Kidney (tissue), 14 donors: ENCODE measurements around the gene SLC43A3. TPM values are rescaled to one million over a fixed set of nuclear protein-coding genes. Genes with fewer than 3 reads are reported as not detected.

Experiments used
- DNase-seq, 5 donors: peaks; one replicate each; pipeline ENCODE4 v3.0.0-alpha.2; 2013 to 2020
- FAIRE-seq: peaks from 2 replicates; lab custom pipeline; 2012; peaks lifted over from hg19 to GRCh38; lab: Jason Lieb, UNC
- H3K27ac ChIP-seq, 2 donors: one replicate each; pipeline ENCODE4 v1.7.0; 2013; ENCODE audit warnings: low read depth in 2 of 2, low read length in 2 of 2, inconsistent platforms in 1 of 2
- H3K27me3 ChIP-seq: one replicate; pipeline ENCODE4 v1.7.1; 2013; ENCODE audit warnings: low read length, inconsistent platforms; ENCODE audit not compliant: control insufficient read depth, insufficient read depth
- H3K36me3 ChIP-seq, 3 donors: one replicate each; pipeline versions ENCODE4 v1.7.0 to v1.7.1; 2013; ENCODE audit warnings: low read length in 3 of 3, control low read depth in 1 of 3, inconsistent platforms in 1 of 3; ENCODE audit not compliant: insufficient read depth in 3 of 3, control insufficient read depth in 2 of 3
- H3K4me1 ChIP-seq, 3 donors: one replicate each; pipeline versions ENCODE4 v1.7.0 to v1.7.1; 2013; ENCODE audit warnings: low read length in 3 of 3, inconsistent platforms in 1 of 3, low read depth in 1 of 3; ENCODE audit not compliant: control insufficient read depth in 2 of 3, insufficient read depth in 2 of 3
- H3K4me3 ChIP-seq, 3 donors: one replicate each; pipeline versions ENCODE4 v1.7.0 to v1.8.1; 2013; ENCODE audit warnings: low read length in 3 of 3, control low read depth in 1 of 3, inconsistent platforms in 1 of 3
- H3K9ac ChIP-seq, 3 donors: one replicate each; pipeline versions ENCODE4 v1.7.0 to v1.7.1; 2013; ENCODE audit warnings: low read length in 3 of 3, control low read depth in 1 of 3, inconsistent platforms in 1 of 3
- H3K9me3 ChIP-seq, 3 donors: one replicate each; pipeline versions ENCODE4 v1.7.0 to v1.7.1; 2013; ENCODE audit warnings: low read length in 3 of 3, control low read depth in 1 of 3, inconsistent platforms in 1 of 3; ENCODE audit not compliant: control insufficient read depth in 2 of 3, insufficient read depth in 1 of 3
- CTCF ChIP-seq: IDR thresholded peaks from 3 replicates; pipeline ENCODE4 v1.5.1; 2012; ENCODE audit warnings: mild to moderate bottlenecking, moderate library complexity, borderline replicate concordance; ENCODE audit not compliant: insufficient read depth; ENCODE audit errors: extremely low read depth
- intact Hi-C: fragments of 100-400 bp; cut with DNase I; formaldehyde crosslinking; loops from one replicate; pipeline ENCODE4 v1.11.1; 2022
- polyA plus RNA-seq: library from polyadenylated mRNA; stranded (reverse); fragments of 350-450 nt; fragmentation: Illumina TruSeq; extraction: RNeasy Lipid Tissue Mini Kit (QIAGEN cat#74804); gene quantifications from one replicate; pipeline ENCODE4 v1.2.3, GENCODE V29; 2014; ENCODE audit warnings: low read depth, low replicate concordance; ENCODE audit not compliant: insufficient read depth
- total RNA-seq: library from RNA; stranded (reverse); fragmentation: NEBNext Ultra II Directional; extraction: Animal tissue kit (Norgen Biotek cat#: 25700); gene quantifications from one replicate; pipeline ENCODE4 v1.2.1, GENCODE V29; 2021
- donor health status: control.
- donor health status: control.
- donor health status: control.
- donor health status: control.
- donor health status: control.
- donor health status: DM: yes; HTN: yes; CAD: no.
- donor health status: Normal renal cell carcinoma (clear cell type).

The SLC43A3 gene
- total and polyA plus RNA-seq, 2 donors from 2014 or later = 6.0 to 39.8 TPM

GRCh38 chr11:57407010-57407920 lies 19.7 kb downstream of the SLC43A3 start:
- H3K4me3 ChIP-seq = no peak overlapping the region
- no peaks in the 10 kb centered on the region for H3K36me3 ChIP-seq
- H3K9ac ChIP-seq = no peak overlapping the region
- FAIRE-seq (no peak), DNase-seq (no peak)
- no peak overlapping the region for H3K27ac ChIP-seq
- no peak for TF ChIP-seq CTCF
- no peaks in the 10 kb centered on the region for H3K27me3 ChIP-seq
- H3K9me3 ChIP-seq = no peaks in the 10 kb centered on the region
- H3K4me1 ChIP-seq = no peaks in the 10 kb centered on the region
- intact Hi-C loops = no loop called here

- no peak for FAIRE-seq
These were observed 20.5 kb downstream of the SLC43A3 start for GRCh38 chr11:57406337-57406904.

GRCh38 chr11:57405271-57405860 lies 21.6 kb downstream of the SLC43A3 start:
- no peaks in the 10 kb centered on the region for H3K36me3 ChIP-seq
- DNase-seq (no peak), FAIRE-seq (no peak)
- H3K4me1 ChIP-seq = no peaks in the 10 kb centered on the region
- no peaks in the 10 kb centered on the region for H3K27me3 ChIP-seq
- intact Hi-C loops = no loop called here
- no peak for TF ChIP-seq CTCF
- no peaks in the 10 kb centered on the region for H3K9me3 ChIP-seq
- H3K27ac ChIP-seq = no peak overlapping the region
- no peak overlapping the region for H3K4me3 ChIP-seq
- H3K9ac ChIP-seq = no peak overlapping the region

More at GRCh38 chr11:57406337-57406904, 20.5 kb downstream of the SLC43A3 start:
- Histone ChIP-seq H3K27me3 (no peaks in the 10 kb centered on the region), H3K27ac (no peak overlapping the region), H3K9me3 (no peaks in the 10 kb centered on the region), H3K9ac (no peak overlapping the region), H3K4me1 (no peaks in the 10 kb centered on the region), H3K36me3 (no peaks in the 10 kb centered on the region), H3K4me3 (no peak overlapping the region)
- intact Hi-C loops = no loop called here
- DNase-seq = no peak
- TF ChIP-seq CTCF = no peak
